GM12874 (cell line): Measurements from ENCODE around the gene PRKCI.

Experiments
- TF ChIP-seq, protein P1 (sequence below): IDR thresholded peaks from 2 replicates; pipeline ENCODE4 v1.5.1; 2011; ENCODE audit warnings: low read depth, mild to moderate bottlenecking, control low read depth, low read length, moderate library complexity; ENCODE audit not compliant: insufficient read depth

PRKCI gene

DNA sequence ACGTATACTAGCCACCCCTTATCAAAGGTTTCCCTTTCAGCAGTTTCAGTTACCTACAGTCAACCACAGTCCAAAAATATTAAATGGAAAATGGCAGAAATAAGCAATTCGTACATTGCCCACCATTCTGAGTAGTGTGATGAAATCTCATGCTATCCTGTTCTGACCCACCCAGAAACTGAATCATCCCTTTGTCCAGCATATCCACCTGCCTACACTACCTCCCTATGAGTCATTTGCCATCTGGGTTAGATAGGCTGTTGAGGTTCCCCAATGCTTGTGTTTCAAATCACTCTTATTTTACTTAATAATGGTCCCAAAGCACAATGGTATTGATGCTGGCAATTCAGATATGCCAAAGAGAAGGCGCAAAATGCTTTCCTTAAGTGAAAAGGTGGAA is 25.4 kb upstream of the PRKCI start:
- TF ChIP-seq, protein P1, sequence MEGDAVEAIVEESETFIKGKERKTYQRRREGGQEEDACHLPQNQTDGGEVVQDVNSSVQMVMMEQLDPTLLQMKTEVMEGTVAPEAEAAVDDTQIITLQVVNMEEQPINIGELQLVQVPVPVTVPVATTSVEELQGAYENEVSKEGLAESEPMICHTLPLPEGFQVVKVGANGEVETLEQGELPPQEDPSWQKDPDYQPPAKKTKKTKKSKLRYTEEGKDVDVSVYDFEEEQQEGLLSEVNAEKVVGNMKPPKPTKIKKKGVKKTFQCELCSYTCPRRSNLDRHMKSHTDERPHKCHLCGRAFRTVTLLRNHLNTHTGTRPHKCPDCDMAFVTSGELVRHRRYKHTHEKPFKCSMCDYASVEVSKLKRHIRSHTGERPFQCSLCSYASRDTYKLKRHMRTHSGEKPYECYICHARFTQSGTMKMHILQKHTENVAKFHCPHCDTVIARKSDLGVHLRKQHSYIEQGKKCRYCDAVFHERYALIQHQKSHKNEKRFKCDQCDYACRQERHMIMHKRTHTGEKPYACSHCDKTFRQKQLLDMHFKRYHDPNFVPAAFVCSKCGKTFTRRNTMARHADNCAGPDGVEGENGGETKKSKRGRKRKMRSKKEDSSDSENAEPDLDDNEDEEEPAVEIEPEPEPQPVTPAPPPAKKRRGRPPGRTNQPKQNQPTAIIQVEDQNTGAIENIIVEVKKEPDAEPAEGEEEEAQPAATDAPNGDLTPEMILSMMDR = no peak

DNA sequence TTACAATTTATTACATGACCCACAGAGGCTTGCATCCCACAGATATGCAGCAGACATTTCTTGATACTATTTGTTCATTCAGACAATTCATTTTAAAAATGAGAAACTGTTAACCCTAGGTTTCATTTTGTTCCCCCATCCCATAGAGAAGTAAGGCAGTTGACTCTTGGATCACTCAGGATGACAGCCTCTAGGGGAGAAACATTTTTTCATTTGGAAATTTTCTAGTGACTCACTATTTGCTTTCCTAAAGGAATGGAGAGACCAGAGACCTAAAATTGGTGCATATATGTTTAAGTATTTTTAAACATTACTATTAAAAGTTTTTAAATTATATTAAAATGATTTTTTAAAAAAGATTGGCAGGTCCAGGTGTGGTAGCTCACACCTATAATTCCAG is 21.2 kb upstream of the PRKCI start:
- TF ChIP-seq, protein P1 = no peak

DNA sequence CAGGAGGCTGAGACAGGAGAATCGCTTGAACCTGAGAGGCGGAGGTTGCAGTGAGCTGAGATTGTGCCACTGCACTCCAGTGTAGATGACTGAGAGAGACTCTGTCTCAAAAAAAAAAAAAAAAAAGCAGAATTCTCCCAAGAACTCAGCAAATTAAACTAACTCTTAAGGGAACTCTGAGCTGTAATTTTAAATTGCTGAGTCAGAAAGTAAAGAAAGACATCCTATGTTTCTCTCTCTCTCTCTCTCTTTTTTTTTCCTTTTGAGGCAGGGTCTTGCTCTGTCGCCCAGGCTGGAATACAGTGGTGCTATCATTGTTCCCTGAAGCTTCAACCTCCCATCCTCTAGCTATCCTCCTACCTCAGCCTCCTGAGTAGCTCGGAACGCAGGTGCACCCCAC is 20.7 kb upstream of the PRKCI start:
- TF ChIP-seq, protein P1 = no peak

DNA sequence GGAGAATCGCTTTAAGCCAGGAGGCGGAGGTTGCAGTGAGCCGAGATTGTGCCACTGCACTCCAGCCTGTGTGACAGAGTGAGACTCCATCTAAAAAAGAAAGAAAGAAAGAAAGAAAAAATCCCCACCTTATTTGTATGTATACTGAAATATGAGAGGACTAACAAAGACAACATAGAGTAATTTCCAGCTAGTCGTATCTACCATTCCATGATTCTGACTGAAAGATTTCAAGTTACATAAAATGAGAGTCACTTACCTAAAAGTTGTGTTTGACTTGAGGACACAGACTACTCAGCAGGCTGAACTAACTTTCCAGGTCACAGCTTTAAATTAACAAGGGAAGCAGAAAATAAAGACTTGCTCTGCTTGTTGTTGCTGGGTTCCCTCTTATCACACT is 18.8 kb upstream of the PRKCI start:
- TF ChIP-seq, protein P1 = no peak

DNA sequence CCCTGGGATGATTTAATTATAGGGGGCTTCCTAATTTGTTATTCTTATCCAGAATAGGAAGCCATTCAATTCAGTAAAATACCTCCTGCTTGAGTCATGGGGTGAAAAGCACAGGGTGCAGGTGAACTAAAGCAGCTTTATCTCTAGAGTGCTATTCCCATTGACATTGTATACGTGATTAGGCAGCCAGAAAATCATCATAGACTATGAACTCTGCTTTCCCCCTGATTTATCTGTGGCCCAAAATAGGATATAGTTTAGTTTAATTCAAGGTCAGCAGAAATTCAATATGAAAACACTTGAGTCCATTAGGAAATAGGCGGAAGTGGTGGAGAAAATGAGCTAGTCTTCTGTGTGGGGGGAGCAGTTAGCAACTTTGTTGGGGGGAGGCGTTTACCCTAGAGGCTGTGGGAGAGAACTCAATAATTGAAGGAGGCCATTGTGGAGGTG is 18.2 kb upstream of the PRKCI start:
- TF ChIP-seq, protein P1 = no peak

DNA sequence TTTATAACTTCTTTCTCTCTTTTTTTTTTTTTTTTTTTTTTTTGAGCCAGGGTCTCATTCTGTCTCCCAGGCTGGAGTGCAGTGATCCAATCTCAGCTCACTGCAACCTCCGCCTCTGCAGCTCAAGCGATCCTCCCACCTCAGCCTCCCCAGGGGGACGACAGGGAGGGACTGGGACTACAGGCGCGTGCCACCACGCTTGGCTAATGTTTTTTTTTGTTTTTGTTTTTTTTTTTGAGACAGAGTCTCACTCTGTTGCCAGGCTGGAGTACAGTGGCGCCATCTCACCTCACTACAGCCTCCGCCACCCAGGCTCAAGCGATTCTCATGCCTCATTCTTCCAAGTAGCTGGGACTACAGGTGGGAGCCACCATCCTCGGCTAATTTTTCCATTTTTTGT is 17.7 kb upstream of the PRKCI start:
- TF ChIP-seq, protein P1 = no peak

DNA sequence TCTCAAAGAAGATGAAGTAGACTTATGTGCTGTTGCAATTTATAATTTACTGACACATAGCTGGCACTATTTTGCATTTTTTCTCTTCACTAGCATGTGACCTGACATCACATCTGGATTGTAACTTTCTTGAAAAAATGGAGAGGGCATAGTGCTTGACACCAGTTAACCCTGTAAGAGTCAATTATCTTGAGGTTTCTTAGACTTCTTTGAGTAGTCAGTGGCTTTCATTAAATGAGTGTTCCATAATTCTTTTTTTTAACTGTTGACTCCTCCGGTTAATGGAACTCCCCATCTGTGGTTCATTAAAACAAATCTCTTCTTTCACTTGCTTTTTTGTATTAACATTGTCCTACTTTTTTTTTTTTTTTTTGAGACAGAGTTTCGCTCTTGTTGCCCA is 16.9 kb upstream of the PRKCI start:
- TF ChIP-seq, protein P1 = no peak

DNA sequence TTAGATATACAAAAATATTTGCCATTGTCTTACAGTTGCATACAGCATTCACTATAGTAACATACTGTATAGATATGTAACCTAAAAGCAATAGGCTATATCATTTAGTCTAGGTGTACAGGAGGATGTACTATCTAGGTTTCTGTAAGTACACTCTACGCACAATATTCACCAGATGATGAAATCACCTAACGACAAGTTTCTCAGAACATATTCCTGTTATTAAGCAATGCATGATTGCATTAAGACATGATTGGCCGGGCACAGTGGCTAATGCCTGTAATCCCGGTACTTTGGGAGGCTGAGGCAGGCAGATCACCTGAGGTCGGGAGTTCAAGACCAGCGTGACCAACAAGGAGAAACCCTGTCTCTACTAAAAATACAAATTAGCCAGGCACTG is 14.5 kb upstream of the PRKCI start:
- TF ChIP-seq, protein P1 = no peak
